ENCODE measurements around the gene ZFYVE28.

The ZFYVE28 gene

DNA sequence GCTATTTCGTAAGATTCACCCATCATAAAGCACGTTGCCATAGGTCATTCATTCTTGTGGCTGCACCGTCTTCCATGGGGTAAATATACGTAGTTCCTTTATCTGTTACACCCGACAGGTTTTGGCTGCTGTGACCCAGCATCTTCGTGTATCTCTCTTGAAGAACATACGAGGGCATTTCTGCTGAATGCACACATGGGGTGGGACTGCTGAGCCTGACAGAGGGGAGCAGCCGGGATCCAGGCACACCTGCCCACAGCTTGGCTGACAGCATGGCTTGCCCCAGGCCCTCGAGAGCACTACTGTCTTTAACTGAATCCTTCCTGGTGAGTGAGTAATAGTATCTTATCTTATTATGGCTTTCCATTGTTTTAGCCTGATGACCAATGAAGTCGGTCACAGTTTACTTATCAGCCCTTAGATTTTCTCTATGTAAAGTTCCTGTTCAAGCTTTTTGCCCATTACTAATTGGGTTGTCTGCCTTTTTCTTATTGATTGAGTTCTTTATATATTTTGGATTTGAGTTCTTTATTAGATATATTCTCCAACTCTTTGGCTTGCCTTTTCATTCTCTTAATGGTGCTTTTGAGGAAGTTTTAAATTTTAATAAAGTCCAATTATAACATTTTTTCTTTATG is 111.6 kb downstream of the ZFYVE28 start:
- DNase-seq (ENCODE audit: extremely low read depth in 1 of 2, low read depth in 1 of 2): no peak

DNA sequence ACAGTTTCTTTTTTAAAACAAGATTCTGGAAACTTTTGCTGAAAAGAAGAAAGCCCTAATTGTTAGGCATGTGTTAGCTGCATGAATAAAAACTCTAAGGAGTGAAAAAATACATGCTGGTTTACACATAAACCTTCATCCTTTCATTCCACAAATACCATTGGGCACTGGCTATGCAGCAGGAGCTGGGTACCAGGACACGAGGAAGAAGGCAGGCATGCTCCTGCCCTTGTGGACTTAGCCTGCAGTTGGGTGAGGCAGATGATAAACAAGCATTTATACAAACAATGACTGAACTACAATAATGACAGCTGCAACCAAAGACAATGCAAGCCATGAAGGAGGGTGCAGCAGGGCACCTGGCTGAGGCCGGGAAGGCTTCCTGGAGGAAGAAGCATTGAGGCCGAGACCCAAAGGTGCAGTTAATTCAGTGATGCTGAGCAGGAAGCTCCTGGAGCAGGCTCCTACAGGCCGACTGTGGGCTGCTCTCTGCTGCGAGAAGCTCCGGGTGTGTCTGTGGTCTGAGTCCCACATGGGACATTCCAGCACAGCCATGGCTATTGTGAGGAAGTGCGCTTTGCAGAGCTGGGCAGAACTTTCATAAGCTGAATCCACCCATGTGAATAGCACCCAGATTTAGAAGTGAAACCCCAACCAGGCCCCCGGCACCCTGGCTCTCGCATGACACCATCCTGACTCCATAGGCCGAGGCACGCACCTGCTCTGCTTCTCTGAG is 112.5 kb downstream of the ZFYVE28 start:
- DNase-seq (ENCODE audit: extremely low read depth in 1 of 2, low read depth in 1 of 2): no peak

DNA sequence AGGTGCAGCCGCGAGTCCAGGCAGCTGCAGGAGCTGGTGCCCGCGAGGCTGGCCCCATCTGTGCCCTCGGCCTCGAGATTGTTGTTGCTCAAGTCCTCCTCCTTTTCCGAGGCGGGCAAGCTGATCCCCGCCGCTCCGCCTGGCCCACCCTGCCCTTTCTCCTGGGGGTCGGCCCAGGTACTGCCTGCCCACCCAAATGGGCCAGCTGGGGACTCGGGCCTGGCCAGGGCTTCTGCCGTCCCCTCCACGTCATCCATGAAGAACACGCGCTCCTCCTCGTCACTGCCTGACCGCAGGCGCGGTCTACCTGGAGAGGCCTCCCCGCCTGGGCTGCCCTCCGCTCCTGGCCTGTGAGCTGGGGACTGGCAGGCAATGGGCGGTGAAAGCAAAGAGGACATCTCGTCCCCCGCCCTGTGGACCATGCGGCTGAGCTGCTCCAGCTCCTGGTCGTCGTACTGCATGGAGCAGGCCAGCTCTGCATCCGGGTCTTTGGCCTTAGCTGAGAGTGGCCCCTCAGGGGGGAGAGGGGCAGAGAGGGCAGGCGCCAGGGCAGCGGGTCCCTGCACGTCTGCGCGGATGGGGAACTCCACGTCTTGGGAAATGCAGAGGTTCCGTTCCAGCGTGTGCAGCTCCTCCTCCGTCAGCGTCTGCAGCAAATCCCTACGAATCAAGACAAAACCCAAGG is 113.4 kb downstream of the ZFYVE28 start:
- no peak for DNase-seq (ENCODE audit: extremely low read depth in 1 of 2, low read depth in 1 of 2)

DNA sequence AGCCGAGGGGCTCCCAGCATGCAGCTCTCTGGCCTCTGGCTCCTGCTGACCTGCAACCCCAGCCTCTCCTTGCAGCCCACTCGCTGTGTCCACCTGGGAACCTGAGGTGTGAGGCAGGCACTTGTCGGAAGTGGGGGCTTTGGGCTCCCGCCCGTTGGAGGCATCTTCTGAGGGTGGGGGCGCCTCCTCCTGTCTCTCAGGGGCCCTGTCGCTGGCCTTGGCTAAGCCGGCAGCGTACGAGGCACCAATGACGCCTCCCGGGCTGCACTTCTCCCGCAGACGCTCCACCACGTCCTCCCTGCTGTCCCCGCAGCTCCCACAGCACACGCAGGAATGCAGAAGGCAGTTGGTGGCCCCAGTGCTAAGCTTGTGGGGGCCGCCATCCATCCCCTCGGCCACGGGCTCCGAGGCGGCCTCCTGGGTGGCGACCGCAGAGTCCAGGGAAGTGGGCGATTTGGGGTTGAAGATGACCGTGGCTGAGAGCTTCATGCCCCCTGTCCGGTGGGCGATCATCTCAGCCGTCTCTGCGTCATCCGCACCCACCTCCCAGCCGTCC is 114.0 kb downstream of the ZFYVE28 start:
- DNase-seq (ENCODE audit: extremely low read depth in 1 of 2, low read depth in 1 of 2): no peak

DNA sequence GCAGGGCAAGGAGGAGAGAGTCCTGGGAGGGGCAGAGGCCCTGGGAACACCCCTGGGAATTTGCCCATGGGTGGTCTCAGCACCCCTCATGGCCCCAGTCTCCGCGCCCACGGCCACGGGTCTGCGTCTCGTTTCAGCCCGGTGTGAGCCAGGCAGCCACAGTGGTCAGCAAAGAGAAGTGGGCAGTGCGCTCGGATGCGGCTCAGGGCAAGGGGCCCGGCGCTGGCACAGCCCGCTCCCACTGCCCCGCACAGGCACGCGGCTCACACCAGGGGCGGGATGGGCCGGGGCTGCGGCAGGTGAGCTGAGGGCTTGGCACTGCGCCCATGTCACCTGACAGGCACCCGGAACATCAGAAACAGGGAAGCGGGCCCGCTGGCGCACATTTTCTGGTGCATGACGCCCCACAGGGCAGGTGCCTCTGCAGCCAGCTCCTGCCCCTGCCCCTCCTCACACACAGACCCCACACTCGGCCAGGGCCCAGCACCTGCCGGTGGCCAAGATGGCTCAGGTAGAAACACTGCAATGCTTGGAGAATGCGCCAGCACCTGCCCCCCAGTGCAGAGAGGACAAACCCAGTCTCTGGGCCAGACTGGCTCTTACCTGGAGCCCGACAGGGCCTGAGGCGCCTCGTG is 114.6 kb downstream of the ZFYVE28 start:
- DNase-seq (ENCODE audit: extremely low read depth in 1 of 2, low read depth in 1 of 2): no peak

DNA sequence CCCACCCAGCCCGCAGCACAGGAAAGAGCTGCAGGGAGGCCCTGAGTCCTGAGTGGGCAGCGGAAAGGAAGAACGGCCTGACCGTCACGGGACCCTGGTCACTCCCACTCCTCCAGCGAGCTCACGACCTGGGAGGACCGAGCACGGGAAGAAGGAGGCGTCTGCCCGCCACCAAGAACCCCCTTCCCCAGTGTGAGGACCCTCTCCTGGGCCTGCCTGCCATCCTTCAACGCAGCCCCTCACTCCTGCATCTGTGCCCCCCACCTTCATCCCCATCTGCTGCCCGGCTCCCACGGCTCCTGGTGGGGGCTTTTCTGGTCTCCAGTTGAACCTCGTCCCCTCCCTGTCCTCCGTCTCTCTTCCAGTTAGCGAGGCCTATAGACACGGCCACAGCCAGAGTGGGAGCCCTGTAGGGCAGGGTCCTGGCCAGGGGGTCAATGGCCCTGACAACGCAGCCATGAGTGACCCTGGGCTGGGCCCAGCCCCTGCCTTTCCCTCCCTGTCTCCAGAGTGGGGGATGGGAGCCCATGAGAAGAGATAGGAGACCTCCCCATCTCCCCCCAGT is 115.2 kb downstream of the ZFYVE28 start:
- DNase-seq (ENCODE audit: extremely low read depth in 1 of 2, low read depth in 1 of 2): no peak

DNA sequence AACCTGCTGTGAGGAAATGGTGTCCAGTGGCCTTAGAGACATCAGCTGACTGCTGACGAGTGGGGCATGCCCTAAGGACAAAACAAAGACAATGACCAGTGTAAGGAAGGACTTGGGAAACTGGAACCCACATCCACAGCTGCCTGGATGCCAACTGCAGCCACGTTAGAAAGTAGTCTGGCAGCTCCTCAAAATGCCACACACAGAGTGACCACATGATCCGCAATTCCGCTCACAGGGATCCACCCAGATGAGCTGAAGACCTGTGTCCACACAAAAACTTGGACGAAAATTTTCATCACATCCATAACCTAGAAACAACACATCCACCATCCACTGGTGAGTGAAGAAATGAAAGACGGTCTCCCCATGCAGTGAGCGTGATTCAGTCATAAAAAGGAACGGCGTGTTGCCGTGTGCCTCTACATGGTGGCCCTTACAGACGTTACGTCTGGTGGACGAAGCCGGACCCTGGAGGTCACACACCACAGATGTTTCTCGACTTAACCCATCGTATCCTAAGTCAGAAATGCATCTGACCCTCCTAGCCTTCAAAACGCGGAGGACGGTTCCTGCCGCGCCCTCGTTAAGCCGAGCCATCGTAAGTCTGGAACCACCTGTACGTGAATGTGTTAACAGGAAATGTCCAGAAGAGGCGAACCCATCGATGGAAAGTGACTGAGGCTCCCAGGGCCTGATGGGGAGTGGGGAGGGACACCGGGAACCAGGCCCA is 115.9 kb downstream of the ZFYVE28 start:
- DNase-seq (ENCODE audit: extremely low read depth in 1 of 2, low read depth in 1 of 2): no peak

DNA sequence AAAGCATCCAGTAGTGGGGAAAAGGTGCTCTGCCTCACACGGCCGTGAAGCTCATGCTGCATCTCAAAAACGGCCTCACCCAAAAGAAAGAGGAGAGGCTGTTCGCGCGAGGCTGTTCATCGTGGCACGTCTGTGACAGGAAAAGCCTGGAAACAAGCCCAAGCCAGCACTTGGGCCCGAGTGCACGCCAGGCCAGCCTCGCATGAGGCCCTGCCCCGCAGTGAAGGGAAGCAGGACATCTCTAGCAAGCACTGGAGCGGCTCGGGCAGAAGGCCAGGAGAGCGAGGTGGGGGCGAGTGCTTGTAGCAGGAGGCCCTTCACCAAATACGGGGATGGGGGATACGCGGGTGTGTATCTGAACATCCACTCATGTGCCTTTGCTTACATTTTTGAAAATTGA is 116.6 kb downstream of the ZFYVE28 start:
- DNase-seq (ENCODE audit: extremely low read depth in 1 of 2, low read depth in 1 of 2): no peak

DNA sequence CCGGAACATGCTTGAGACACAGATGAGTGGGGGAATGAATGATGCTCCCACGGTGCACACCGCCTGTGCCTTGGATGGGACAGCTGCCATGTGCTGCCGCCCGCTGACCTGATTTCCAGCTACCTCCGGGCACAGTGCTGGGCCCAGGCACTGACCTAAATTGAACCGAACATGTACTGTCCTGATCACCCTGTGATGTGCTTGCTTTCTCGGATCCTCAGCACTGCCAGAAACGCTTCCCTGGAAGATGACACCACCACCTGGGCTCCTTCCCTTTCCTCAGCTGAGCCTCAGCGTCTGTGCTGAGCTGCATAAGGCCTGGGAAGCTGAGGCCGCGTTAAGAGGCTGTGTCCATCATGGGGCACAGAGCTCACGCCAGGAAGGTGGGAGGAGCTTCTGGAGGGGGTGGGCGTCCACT is 117.2 kb downstream of the ZFYVE28 start:
- DNase-seq (ENCODE audit: extremely low read depth in 1 of 2, low read depth in 1 of 2): no peak

DNA sequence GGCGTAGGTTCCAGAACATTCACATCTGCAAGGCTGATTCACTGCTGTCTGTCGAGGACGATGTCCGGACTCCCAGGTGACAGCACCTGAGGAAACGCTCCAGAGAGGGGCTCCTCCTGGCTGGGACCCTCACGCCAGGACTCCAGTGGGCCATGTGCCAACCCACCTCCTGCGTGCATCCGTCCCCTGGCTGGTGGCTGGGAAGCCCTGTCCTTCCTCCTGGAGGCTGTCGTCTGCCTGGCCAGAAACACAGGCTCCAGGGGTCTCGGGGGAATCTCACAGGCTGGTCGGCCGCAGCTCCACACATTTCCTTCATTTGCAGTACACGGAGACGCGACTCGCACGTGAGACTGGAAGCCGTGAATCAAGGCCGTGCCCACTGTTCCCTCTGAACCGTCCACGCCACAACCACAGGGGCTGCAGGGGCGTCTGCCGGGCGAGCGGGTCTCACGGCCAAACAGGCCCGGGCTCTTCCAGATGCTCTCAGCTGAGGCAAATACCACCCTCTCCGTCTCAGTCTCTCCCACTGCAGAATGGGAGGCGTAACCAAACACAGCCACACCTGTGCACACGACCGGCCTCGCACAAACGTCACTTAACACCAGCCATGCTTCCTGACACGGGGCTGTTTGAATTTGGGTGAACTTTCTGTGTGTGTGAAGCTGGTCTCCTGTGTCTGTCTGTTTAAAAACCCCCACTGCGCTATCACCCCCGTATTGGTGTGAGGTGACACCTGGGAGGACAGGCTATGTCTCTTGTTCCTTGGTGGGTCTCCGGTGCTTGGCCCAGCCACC is 117.8 kb downstream of the ZFYVE28 start:
- DNase-seq (ENCODE audit: extremely low read depth in 1 of 2, low read depth in 1 of 2): no peak

DNA sequence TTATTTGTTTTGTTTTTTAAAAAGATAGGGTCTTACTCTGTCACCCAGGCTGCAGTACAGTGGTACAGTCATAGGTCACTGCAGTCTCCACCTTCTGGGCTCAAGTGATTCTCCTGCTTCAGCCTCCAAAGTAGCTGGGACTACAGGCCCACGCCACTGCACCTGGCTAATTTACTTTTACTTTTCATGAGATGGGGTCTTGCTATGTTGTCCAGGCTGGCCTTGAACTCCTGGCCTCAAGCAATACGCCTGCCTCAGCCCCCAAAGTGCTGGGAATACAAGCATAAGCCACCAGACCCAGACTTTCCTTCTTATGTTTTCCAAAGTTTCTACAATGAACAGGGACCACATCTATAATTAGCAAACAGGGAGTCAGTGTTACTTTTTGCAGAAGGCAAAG is 118.7 kb downstream of the ZFYVE28 start:
- no peak for DNase-seq (ENCODE audit: extremely low read depth in 1 of 2, low read depth in 1 of 2)

DNA sequence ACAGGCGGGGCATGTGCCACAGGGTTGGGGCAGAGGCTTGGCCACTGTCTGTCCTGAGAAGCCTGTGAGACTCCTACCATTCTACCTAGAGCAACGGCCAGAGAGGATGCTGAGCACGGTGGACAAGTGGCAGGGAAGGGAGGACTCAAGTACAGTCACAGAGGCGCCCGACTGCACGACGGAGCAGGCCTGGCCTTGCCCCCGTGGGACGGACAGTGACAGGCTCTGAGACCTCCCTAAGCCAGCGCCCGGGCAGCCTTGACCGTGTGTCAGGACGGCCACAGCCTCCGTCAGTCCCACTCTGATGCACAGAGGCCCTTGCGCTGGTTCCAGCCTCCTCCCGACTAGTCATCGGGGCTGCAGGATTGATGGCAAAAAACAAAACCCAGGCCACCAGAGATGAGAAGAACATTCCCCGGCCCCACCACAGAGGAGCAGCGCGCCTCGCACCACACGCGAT is 119.9 kb downstream of the ZFYVE28 start:
- no peak for DNase-seq (ENCODE audit: extremely low read depth in 1 of 2, low read depth in 1 of 2)

DNA sequence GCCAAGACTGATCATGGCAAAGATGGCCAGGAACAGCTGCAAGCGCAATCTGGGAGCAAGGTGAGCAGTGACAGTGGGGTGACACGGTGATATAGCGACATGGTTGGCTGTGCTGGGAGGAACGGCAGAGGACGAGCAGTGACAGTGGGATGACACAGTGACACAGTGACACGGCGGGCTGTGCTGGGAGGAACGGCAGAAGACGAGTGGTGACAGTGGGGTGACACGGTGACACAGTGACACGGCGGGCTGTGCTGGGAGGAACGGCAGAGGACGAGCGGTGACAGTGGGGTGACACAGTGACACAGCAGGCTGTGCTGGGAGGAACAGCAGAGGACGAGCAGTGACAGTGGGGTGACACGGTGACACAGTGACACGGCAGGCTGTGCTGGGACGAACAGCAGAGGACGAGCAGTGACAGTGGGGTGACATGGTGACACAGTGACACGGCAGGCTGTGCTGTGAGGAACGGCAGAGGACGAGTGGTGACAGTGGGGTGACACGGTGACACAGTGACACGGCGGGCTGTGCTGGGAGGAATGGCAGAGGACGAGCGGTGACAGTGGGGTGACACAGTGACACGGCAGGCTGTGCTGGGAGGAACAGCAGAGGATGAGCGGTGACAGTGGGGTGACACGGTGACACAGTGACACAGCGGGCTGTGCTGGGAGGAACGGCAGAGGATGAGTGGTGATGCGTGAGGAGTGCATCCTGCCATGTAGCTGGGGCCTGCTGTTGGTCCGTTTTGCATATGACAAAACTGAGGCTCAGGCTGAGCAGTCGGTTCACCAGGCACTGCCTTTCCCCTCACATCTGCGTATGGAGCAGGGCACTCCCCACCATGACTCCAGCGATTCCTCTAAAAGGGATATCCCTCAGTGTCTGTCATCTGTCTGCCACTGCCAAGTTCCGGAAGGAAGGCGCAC is 120.6 kb downstream of the ZFYVE28 start:
- DNase-seq (ENCODE audit: extremely low read depth in 1 of 2, low read depth in 1 of 2): no peak

DNA sequence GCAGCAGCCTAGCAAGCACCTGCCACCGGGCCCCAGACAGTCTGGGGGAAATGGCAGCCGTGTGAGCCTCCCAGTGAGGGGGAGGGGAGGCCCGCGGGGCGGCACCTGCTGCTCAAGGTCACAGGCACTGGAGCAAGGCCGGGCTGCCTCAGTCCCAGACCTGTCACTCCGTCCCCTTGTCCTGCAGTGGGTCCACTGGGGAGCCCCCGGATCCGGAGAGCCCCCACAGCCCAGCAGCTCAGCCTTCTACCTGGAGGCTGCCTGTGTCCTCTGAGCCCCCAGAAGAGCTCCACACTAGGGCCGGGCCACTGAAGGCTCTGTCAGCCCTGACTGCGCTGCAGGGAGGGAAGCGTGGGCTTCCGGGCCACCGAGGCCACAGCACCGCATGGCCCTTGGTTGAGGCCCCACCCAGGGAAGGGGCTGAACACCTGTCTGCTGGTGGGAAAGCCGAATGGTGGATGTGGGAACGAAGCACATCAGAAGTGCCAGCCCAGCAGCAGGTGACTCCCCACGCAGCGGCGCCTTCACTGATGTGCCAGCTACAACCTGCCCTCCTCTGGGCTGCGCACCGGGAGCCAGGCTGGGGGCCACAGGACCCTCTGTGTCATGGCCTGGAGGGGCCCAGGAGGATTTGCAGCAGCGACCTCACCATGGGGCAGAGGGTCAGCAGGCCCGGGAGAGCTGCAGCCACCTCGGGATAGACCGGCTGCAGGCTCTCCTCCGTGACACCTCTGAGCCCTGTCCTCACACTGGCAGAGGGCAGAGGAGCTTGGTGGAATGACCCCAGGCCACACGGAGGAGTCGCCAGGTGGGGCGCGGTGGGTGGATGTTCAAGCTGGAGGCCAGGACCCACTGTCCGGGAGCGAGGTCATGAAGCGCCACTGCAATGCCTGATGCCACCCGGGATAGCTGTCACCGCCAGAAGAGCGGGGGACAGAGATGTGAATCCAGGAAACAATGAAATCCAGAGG is 121.5 kb downstream of the ZFYVE28 start:
- DNase-seq (ENCODE audit: extremely low read depth in 1 of 2, low read depth in 1 of 2): no peak

DNA sequence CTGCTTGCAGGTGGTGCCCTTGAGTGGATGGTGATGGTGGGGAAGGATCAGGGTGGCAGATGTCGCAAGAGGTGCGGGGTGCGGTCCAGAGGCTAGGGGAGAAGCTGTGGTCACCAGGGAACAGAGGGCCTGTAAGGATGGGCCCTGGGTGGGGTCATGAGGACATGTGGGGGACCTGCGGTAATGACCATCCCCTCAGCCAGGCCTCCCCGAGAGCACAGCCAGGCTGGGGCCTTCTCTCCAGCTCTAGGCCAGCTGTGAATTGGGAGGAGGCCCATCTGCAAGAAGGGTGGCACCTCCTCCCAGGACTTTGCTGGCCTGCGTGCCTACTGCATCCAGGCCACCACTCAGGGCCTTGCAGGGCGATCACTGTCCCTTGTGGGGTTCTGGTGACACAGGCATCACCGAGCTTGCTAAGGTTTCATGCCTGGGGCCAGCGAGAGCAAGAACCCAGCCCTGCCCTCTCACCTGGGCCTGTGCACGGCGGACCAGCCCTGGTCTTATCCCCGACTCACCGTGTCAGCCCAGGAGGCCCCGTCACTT is 122.5 kb downstream of the ZFYVE28 start:
- DNase-seq (ENCODE audit: extremely low read depth in 1 of 2, low read depth in 1 of 2): no peak

DNA sequence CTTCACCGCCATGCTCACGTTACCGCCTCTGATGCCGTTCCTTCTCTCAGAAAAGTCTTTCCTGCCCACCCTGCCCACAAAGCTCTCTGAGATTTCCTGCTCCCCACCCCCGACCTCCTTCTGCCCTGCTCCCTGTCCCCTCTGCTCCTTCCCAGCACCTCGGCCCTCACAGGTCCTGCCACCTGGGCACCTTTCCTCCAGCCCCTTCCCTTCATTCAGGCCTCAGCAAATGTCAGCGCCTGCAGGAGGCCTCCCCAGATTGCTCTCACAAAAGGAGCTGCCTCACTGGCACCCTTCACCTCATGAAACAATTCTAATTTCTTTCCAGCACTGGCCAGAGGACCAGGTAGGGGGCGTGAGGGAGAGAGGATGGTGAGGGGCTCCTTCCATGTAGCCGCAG is 122.9 kb downstream of the ZFYVE28 start:
- no peak for DNase-seq (ENCODE audit: extremely low read depth in 1 of 2, low read depth in 1 of 2)

DNA sequence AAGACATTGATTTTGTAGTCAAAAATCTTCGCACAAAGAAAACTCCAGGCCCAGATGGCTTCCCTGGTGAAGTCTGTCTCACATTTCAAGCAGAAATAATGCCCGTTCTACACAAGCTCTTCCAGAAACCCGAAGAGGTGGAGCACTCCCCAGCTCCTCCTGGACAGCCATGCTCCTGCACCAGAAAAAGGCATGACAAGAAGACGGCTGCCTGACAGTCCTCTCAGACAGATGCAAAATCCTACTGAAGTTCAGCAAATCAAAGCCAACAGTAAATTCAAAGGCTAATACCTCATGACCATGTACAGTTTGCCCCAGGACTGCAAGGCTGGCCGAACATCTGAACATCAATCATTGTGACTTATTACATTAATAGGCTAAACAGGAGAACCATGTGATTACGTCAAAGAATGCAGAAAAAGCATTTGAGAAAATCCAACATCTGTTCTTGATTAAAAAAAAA is 125.8 kb downstream of the ZFYVE28 start:
- no peak for DNase-seq (ENCODE audit: extremely low read depth in 1 of 2, low read depth in 1 of 2)
